HL-60/S4 treated with phorbol 12-myristate 13-acetate at 8.2 ng/mL for 4 days and 3 days (cell line): Measurements from ENCODE around the gene BTBD2.
"Not testable (repeated sequence)": the region's sequence is repeated elsewhere in the genome, so short reads cannot be mapped to it uniquely, and the experiment has no call there.

ENCODE experiments used
- in situ Hi-C: fragments of 300-500 bp; cut with MboI; formaldehyde crosslinking; loops from 2 replicates; pipeline ENCODE4 v1.15.0; 2022; ENCODE audit warnings: low sequenced_read_pairs

BTBD2 gene

DNA sequence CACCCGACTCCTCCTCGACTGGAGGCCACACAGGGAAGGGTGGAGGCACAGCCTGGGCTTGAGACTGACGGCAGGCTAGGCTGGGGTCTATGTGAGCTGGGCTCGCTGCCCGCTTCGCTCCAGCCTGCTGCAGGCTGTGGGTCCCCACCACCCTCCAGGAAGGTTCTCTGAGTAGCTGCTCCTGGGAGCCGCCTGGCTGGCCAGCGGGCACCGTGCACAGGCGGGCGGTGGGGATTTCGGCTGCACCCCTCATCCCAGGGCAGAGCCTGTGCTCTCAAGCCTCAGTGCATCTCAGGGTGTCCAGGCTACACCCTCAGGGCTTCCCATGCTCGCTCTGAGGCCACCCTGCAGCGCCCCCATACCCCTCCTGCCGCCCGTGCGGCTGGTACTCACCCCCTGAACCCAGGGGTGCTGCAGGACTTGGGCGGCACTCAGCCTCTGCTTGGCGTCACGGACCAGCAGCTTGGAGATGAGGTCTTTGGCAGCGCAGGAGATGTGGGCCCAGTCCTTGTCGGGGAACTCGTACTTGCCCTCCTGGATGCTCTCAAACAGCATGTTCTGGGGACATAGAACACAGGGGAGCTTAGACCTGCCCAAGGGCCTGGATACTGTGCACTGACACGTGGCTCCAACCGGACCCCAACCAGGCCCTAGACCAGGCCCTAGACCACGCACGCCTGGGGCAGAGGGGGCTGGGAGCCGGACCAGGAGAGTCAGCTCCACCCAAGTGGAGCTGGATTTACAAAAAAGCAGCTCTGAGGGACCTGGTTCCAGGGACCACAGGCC is 25.3 kb upstream of the BTBD2 start:
- in situ Hi-C loops: no loop called here

DNA sequence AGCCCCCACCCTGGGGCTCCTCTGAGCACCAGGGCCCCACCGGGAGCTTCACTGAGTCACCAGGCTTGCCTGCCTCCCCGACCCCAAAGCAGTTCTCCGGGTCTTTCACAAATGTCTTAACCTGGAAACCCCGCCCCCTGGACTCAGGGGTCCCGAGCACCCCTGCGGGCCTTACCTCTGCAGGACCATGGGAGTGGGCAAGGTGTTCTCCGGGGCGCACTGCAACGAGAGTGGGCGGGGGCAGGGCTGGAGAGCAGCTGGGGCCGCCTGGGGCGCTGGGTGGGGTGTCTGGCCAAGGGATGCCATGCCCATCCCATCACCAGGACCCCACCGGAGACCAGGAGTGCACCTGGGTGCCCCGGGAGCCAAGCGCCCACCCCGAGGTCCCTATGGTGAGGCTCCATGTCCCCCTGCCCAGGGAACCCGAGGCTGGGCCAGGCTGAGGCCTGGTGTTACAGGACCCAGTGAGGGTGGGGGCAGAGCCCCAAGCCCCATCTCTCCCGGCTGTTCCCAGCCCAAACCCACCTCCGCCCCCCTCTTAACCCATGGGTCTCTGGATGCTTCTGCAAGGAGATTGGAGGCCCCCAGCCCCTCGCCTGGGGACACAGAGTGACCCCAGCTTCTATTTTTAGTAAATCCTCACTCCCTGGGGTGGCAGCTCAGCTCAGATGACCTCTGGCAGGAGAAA is 24.6 kb upstream of the BTBD2 start:
- in situ Hi-C loops: no loop called here

DNA sequence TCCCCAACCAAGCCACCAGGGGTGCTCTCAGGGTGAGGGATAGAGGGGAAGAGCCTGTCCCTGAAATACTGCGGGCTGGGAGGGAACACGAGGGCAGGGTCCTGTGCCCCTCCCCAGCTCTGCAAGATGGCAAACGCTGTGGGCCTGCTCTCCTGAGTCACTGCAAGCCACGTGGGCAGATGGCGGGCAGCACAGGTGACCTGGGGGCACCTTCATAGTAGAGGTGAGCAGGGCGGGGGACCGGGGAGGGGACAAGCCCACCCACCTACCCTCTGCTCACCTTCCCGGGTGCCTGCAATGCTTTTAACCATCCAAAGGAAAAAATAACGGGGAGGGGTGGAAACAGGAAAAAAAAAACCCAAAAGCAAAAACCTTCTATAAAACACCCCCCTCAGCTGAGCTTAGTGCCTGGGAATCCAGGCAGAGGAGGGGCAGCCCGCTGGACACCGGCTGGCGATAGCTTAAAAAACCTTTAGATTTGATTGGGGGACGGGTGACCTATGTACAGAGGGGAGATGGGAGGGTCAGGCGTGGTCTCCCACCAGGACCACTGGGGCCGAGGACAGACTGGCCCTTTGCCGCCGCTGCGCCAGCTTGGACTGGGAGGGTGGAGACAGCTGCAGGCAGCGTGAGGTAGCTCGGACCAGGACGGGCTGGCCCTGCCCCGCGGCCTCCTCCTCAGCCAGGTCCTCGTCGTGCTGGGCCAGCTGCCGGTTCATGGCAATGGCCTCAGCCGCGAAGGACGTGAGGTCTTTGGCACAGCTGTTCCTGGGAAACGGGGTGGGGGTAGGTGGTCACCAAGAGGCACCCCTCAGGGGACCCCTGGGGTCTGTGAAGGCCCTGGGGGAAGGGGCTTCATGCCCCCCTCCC is 23.8 kb upstream of the BTBD2 start:
- in situ Hi-C loops: no loop called here

DNA sequence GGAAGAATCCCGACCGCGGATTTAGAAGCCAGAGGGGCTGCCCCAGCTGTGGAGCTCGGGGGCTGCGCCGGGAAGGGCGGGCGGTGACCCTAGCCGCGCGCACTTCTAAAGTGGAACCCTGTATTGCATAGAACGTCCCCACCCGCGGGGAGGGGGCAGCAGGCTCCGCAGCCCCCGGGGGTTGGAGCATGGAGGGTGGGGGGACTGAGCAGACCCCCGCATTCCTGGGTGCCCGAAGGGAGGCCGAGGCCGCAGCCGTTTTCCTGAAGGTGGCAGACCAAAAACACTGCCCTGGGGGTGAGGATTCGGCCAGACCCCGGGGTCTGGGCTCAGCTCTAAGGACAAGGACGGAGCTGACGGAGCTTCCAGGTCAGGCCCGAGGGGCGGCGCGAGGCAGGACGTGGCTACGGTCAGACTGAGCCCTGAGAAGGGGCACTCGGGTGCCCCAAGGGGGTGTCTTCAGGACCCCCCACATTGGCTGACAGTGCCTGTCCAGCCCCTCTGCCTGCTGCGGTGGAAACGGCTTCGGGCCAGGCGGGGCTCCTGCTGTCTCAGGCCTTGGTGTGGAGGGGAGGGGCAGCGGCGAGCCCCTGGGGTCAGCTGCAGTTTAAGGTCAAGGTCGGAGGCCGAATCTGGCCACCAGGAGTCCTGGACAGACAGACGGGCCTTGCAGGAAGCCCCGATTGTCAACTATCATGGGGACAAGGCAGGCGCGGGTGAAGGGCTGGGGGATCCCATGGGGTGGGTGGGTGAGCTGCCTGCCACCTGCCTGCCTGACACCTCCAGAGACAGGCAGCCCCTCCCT is 23.0 kb upstream of the BTBD2 start:
- in situ Hi-C loops: no loop called here

DNA sequence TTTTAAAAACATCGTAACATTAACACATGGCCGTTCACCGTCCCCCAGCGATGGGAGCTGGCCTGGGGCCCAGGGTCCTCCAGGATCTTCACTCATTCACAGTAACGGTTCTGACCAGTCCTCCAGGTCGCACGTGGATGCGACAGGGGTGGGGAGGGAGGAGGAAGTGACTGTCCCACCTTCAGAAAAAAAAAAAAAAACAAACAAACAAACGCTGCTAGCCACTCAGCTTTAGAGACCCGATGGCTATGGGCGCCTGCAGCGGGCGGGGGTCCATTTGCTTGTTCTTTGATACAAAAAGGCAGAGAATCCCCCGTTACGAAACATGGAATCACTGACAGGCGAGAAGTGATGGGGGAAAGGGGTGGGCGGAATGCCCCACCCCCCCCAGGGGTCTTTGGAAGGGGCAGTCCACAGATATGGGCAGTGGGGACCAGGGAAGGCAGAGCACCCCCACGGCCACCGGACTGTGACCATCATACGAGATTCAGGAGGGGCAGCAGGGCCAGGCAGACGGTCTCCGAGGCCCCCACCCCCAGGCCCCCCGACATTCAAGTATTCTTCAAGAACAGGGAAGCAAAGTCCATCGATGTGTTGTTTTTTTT is 22.2 kb upstream of the BTBD2 start:
- in situ Hi-C loops: no loop called here

GRCh38 chr19:2036424-2036823 is 20.9 kb upstream of the BTBD2 start:
- in situ Hi-C loops: no loop called here

- in situ Hi-C loops: no loop called here
Measured at GRCh38 chr19:2035590-2035991, 20.1 kb upstream of the BTBD2 start.

- in situ Hi-C loops: no loop called here
Measured at GRCh38 chr19:2034729-2035589, 19.4 kb upstream of the BTBD2 start.

GRCh38 chr19:2034253-2034652 is 18.7 kb upstream of the BTBD2 start:
- in situ Hi-C loops: not testable (repeated sequence)

DNA sequence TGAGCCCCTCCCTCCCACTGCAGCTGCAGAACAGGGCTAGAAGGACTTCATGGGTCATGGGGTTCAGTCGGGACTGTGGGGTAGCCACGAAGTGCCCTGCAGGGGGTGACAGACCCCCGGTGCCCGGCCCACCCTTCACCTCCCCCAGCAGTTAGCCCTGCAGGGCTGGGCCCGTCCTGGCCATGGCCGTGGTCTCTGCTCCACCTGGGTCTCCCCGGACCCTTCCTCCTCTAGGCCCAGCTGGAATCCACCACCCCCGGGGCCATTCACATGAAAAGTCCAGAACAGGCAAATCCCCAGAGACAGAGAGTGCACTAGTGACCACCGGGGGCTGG is 18.3 kb upstream of the BTBD2 start:
- in situ Hi-C loops: no loop called here

DNA sequence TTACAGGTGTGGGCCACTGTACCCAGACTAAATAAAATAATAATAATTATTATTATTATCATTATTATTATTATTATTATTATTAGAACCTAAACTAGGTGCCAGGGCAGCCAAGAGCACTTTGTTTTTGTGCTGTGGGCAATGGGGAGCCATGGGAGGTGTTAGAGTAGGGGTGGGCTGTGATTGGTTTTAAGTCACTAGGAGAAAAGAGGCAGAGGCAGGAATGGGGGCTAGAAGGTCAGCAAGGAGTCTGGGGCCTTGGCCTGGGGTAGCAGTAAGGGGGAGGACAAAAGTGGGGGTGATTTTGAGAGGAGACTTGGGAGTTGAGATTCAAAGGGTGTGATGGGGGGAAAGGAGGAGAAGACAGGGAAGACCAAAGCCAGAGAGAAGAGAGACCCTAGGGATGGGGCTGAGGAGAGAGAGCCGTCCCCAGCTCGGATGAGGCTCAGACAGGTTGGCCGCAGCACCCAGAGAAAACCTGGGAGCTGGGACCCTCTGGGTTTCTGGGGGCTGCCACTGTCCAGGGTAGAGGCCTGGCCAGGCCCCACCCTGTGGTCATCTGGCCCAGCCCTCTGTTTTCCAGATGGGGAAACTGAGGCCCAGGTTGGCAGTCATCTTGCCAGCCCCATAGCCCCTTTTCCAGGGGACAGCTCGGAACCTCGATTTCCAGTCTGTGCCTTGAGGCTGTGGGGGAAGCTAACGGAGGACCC is 17.8 kb upstream of the BTBD2 start:
- in situ Hi-C loops: no loop called here

DNA sequence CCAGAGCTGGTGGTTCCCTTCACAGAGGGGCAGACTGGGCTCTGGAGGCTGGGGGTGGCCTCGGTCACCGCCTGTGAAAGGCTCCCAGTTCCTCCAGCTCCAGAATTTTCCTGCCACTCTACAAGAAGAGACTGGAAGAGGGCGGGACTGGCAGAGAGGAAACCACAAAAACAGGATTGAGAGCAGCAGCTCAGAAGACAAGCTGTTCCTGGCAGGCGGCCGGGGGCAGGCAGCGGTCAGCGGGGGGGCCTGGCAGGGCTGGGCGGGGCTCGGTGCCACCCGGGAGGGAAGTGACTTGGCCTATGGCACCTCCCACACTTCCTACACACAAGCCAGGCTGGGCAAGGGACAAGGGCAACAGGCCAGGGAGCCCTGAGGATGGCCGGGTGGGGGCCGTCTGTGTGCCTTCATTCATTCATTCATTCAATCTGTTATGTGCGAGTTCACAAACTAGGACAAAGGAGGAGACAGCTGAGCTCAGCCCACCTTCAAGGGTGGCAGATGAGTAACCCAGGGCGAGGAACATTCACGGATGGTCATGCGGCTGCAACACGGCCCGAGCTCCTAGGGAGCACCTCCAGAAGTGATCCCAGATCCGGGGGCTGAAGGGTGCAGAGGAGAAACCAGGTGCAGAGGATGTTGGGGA is 16.9 kb upstream of the BTBD2 start:
- in situ Hi-C loops: no loop called here

DNA sequence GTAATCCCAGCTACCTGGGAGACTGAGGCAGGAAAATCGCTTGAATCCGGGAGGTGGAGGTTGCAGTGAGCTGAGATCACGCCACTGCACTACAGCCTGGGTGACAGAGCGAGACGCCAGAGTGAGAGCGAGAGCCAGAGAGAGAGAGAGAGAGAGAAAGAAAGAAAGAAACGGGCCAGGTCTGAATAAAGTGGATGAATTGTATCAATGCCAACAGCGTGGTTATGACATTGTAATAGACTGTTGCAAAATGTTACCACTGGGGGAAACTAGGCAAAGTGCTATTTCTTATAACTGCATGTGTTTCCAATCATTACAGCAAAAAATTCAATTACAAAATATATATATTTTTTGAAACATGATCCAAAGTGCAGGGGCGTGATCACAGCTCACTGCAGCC is 11.8 kb upstream of the BTBD2 start:
- in situ Hi-C loops: no loop called here

GRCh38 chr19:2026770-2027169 is 11.3 kb upstream of the BTBD2 start:
- in situ Hi-C loops: no loop called here

DNA sequence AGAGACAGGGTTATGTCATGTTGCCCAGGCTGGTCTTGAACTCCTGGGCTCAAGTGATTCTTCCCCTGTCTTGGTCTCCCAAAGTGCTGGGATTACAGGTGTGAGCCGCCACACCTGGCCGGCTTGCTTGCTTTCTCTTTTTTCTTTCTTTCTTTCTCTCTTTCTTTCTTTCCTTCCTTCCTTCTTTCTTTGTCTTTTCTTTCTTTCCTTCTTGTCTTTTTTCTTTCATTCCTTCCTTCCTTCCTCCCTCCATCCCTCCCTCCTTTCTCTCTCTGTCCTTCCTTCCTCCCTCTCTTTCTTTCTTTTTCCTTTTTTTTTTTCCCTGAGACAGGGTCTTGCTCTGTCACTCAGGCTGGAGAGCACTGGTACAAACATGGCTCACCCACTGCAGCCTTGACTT is 6.8 kb upstream of the BTBD2 start:
- in situ Hi-C loops: no loop called here

DNA sequence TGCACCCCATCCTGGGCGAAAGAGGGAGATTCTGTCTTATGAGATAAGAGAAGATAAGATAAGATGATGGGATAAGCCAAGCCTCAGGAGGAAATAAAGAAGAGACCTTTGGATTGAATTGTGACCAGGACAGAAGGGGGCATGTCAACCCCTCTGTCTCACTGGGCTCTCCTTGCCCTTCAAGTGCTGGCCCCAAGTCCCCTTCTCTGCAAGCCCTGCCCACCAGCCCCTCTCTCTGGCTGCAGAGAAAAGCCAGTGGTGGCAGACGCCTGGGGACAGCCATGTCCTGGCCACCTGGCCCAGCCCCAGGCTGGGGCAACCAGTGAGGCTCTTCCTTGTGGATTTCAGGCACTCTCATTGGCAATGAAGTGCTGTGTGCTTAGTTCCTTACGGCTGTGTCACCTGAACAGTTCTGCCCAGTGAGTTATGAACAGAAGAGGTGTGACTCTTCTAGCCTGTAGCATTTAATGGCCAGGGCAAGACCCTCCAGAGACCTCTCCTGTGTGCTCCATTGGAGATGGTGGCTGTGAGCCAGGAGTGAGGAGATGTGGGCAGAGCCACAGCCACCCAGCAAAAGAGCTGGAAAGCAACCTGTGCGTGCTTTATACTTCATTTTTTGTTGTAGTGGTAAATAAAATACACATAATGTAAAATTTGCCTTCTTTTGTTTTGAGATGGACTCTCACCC is 6.1 kb upstream of the BTBD2 start:
- in situ Hi-C loops: no loop called here

- in situ Hi-C loops: no loop called here
Measured at GRCh38 chr19:2018752-2019151, 3.2 kb upstream of the BTBD2 start.
